Left colon (tissue), 2 donors: ENCODE data around the gene CLDN22. TPM values are rescaled to one million over a fixed set of nuclear protein-coding genes. Genes with fewer than 3 reads are reported as not detected.

Source experiments
- ATAC-seq: fragments of 200-7000 bp; cut with Tn5 transposase; one replicate; pipeline ENCODE4 v1.9.1; 2020; ENCODE audit warnings: mild to moderate bottlenecking, moderate library complexity
- DNase-seq, 2 donors: peaks; one replicate each; pipeline ENCODE4 v3.0.0-alpha.2; 2020
- intact Hi-C, 2 donors: fragments of 100-400 bp; cut with DNase I in 1 of 2; cut with micrococcal nuclease in 1 of 2; formaldehyde crosslinking; loops; one replicate each; pipeline versions ENCODE4 v1.11.2 to v1.14.0; 2022; cut with DNase I, micrococcal nuclease
- long read RNA-seq: library from polyadenylated mRNA; unstranded; transcript quantifications from one replicate; pipeline ENCODE4 v2.0.0, GENCODE V29; 2021
- total RNA-seq, 2 donors: library from RNA; stranded (reverse); fragmentation: NEBNext Ultra II Directional; extraction: Animal tissue kit (Norgen Biotek cat#: 25700); gene quantifications; one replicate each; pipeline ENCODE4 v1.2.1, GENCODE V29; 2021
- donor health status: DM: no; HTN: no; CAD: no.
- donor health status: DM: yes; HTN: yes; CAD: no.

The CLDN22 gene
- not detected for total RNA-seq
- long read RNA-seq, result 0 reads

DNA sequence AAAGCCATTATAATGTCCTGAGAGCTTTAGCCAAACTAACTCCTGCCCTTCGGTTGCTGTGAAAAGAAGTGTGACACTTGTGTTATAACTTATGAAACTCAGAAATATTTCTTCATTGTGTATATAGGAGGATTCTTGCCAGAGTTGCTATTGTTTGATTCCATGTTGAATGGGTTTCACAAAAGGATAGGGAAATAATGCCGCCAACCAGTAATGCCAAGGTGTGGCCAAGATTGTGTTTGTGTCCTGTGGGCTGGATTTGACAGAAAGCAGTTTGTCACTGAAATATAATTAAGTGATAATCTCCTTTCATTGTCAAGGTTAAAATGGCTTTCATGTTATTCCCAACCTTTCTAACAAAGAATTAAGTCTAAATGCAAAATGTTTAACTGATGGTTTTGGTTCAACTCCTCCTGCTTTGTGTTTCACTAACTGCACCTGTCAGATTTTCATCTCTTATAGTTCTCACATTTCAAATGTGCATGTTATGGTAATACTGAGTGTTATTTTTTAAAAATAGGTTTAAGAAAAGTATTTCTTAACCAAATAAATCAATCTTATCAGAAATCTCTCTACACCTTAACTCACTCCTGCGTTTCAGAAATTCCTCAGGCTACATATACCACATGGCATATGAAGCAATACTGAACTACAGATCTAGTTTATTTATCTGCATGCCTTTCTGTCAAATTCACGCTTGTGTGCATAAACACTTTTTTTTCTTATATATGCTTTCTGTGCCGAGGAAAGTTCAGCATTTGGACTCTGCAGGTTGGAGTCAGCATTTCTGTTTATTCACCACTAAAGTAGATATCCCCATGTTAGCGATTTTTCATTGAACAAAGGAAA lies at the start of gene CLDN22:
CLDN22 (minus strand) TSS at position 66 of the 849 bp plus-strand sequence; CDS start at position 8, 58 bp downstream.
- intact Hi-C loops, result no loop called here
- no peak for ATAC-seq

DNA sequence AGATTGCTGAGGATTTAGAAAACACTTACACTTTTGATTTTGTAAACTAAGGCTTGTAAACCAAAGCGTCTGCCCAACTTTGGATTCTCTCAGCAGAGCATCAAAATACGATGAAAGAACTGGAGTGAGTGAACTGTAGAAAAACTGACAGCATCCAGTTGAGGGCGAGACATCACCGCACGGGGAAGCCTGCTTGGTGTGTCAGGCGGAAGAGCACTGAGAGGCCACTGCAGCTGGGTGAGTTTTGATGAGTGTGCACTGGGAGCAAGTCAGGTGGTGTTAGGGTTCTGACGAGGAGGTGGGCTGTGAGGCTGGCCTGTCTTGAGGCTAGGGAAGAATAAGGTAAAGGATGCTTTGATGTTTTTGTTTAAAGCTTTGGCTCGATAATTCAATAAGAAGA lies 49.0 kb upstream of the CLDN22 start:
- intact Hi-C loops, result no loop called here
- no peak for ATAC-seq
- DNase-seq, result no peak

More for the DNA sequence above, at the start of gene CLDN22:
- DNase-seq, result no peak

DNA sequence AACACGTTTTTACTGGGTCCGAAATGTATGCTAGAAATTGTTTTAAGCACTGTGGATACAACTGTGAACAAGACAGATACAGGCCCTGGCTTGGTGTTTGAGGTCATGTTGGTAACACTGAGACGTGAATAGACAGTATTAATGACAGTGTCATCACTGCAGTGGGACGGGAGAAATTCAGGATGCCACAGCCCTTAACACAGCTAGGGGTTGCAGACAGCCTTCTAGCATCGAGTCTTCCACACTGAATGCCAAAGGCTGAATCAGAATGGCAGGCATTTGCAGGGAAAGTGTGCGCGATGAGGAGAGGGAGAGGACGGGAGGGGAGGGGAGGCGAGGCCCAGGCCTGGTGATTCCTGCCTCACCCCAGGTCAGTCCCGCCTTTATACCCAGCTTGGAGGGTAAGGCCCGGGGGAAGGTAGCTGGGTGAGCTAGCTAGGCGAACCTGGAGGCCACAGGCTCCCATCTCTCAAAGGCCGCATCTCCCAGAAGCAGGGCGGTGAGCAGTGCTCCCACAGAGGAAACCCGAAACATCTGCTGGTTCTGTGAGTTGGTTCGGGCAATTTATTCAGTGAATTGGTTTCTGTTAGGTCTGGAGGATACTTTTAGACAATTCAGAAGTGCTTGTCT lies 46.2 kb upstream of the CLDN22 start:
- ATAC-seq (no peak), DNase-seq (no peak)
- intact Hi-C loops, result no loop called here

DNA sequence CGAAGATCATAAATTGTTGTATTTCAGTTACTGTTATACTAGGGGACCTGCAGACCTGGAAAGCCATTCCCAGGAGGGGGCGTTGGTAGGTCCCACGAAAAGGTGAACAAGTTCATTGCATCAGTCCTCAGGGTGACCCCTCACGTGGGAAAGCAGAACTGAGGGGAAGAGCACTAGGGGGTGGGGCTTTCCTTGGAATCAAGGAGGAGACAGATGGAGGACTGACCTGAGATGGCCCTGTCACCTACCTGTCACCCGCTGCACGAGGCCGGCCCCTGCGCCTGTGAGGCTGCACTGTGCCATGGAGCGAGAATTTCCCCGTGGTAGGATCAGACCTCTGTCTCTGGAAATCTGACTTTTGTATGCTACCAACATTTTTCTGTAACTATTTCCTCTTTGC lies 43.9 kb upstream of the CLDN22 start:
- no peak for DNase-seq
- no peak for ATAC-seq
- intact Hi-C loops, result no loop called here

DNA sequence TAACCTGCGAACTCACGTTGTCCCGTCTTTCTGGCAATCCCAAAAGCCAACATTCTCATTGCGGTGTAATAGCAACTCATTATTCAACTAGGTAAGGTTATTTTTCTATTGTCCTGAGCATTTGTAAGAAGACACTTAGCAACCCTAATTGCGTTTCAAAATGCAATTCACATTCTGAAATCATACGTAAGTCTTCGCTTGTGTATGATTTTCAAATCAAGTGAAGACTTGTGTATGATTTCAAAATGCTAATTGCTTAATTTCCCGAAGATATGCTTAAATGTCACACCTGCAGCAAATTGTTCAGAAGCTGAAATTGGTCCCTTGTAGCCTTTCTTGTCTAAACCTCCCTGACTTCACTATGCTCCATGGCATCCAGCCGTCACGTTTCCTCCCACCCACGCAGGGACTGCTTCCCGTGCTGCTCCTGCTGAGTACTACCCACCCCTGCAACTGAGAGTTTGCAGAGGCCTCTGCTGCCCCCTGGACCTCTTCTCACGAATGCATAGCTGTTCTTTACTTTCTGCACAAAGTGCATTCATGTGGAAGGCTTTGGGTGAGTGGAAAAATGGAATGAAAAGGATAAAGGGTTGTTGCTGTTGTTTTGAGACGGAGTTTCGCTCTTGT lies 43.0 kb upstream of the CLDN22 start:
- intact Hi-C loops, result no loop called here
- ATAC-seq (no peak), DNase-seq (no peak)

DNA sequence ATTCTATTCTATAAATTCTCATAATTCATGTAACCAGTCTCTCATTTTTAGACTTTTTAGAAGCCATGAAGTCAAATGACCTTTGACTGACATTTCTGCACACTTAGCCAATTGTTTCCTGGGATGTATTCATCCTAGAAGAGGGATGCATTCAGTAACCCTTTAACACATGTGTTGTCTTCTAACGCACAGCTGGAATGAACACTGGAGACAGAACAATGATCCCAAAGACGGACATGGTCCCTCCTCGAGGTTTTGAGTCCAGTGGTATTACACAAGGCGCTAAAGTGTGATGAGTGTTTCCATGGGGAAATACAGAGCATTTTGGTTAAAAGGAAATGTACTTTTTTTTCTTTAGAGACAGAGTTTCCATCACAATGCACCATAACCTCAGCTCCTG lies 42.0 kb upstream of the CLDN22 start:
- no peak for ATAC-seq
- no peak for DNase-seq
- intact Hi-C loops, result no loop called here

DNA sequence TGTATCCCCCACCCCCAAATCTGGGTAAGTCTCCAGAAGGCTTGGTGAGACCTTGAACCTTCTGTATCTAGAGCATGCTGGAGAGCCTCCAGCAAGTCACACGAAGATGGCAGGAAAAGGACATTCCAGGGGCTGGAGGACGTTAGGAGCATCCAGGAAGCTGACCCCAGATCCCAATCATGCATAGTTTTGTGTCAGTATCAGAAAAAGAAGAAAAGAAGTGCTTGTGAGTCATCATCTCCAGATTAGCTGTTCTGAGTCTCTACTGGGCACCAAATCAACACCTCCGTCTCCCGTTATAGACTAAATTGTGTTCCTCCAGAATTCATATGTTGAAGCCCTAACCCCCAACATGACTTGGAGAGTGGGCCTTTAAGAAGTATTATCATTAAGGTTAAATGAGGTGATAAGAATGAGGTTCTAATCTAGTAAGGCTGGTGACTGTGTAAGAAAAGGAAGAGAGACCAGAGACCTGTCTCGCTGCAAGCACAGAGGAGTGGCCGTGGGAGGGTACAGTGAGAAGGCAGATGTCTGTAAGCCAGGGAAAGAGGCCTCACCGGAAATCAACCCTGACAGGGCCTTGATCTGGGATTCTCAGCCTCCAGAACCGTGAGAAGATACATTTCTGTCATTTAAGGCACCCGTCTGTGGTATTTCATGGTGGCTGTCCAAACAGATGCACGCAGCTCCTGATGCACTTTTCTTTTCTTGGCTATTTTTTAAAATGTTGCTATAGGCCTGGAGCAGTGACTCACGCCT lies 40.3 kb upstream of the CLDN22 start:
- ATAC-seq (no peak), DNase-seq (no peak)
- intact Hi-C loops, result no loop called here

DNA sequence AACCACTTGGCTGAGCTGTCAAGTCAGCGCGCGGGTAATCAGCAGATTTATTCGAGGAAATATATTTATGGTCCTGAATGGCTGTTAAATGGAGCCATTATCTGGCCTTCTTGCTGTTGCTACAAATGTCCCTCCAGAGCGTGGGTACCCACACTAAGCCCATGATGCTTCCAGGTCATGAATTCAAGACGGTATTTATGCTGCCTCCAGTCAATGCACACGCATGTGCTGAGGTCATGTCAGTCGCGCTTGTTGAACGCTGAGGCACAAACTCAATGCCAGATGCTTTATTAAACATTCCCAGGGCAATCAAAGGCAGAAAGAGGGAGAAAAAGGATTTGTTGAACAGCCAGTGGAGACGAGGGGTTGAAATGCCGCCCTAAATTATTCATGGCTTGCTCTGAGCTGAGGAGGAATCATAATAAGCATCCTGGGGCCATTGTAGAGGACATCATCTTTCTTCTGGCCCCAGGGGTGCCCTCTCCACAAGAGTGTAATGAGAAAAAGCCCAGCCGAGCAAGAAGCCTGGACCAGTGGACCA lies 38.2 kb upstream of the CLDN22 start:
- DNase-seq (no peak), ATAC-seq (no peak)
- intact Hi-C loops, result no loop called here

DNA sequence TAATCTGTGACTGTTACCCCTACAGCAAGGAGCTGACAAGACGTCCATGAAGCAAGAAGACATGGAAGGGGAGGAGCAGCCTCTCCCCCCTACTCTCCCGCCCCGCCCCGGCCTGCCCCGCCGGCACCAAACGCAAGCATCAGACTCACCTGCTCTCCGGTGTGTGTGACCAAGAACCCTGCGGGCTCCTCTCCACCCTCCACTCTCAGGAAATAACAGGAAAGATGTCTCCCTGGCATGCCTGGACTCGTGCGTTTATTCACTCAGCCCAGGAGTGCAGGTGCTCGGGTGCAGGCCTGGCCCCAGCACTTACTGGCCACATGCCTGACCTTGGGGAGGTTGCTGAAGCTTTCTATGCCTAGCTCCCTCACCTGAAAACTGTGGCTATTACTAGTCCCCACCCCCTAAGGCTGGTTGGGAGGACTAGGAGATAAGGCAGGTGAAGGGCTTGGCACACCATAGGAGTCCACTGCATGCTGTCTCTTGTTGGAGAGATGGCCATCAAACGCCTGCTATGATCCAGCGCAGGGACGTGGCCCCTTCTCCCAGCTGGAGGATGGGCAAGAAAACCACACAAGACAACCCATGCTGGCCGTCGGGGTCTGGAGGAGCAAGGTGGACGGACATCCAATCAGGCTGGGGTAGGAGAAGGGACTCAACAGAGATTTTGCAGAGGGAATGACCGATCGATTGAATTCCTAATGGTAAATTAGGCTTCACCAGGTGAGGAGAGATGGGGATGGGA lies 37.0 kb upstream of the CLDN22 start:
- DNase-seq (no peak), ATAC-seq (no peak)
- intact Hi-C loops, result no loop called here

DNA sequence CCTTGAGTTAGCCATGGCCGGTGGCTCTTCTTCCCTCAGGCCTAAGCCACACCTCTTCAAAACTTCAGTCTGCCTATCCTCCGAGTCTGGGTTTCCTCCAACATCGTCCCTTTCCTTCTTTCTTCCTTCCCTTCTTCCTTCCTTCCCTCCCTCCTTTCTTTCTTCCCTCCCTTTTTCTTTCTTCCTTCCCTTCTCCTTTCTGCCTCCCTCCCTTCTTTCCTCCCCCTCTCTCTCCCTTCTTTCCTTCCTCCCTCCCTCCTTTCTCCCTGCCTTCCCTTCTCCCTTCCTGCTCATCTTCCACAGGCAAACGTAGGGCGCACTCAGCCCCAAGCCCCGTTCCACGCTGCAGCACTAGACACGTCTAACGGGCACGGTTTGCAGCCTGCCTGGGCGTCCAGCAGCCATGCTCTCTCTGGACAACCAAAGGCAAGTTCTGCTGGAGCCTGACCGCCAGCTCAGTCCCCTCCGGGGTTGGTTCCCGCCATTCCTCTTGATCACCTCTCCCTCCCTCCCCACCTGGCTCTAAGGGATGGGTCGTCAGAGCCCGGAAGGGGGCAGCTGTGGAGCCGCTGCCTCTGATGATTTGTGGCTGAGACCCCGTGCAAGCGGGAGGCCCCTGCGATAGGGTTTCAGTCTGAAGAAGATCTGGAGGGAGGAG lies 36.2 kb upstream of the CLDN22 start:
- intact Hi-C loops, result no loop called here
- DNase-seq (no peak), ATAC-seq (no peak)

DNA sequence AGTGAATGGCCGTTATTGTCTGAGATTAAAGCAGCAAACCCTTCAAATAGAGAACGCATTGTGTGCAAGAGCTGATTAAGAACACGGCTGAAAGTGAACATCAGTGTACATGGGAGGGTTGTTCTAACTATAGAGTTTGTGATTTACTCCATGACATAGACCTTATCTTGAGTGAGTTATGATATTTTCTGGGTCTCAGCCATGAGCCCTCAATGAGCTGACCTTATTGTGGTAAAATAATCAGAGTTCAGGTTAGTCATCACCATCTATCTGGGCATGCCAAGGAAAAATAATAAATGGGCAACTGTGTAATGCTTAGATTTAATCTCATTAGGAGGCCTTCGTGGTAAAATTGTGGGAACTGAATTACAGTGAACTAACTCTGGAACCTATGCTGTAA lies 35.3 kb upstream of the CLDN22 start:
- no peak for DNase-seq
- intact Hi-C loops, result no loop called here
- no peak for ATAC-seq

DNA sequence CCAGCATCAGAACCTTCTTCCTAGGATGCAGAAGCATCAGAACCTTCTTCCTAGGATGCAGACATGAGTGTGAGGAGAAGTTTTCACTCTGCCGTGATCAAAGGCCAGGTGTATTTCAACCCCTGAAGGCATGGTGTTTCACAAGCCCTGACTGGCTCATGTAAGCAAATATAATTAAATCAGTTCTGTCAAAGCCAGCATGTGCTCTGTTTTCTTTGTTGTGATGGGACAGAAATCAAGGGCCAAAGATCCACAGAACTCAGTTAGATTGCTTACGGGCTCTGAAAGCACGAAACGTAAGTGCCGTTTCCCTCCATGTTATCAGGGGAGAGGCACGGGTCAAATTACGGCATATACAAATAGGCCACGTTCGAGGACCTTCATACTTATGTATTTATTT lies 34.1 kb upstream of the CLDN22 start:
- DNase-seq (no peak), ATAC-seq (peak; percentile 21)
- intact Hi-C loops, result no loop called here

DNA sequence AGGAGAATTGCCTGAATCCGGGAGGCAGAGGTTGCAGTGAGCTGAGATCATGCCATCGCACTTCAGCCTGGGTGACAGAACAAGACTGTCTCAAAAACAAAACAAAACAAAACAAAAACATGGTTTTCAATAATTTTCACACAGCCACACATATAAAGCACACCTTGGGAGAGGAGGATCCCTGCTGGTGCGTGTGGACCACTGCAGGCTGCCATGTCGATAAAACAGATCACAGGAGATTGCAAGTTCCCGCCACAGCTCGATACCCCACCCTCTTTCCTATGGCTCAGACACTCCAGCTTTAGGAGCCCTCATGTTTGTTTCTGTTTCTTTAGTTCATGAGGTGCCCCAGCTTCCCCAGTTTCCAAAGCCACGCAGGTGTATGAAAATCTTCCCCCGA lies 33.5 kb upstream of the CLDN22 start:
- intact Hi-C loops, result no loop called here
- no peak for DNase-seq
- ATAC-seq, result no peak

DNA sequence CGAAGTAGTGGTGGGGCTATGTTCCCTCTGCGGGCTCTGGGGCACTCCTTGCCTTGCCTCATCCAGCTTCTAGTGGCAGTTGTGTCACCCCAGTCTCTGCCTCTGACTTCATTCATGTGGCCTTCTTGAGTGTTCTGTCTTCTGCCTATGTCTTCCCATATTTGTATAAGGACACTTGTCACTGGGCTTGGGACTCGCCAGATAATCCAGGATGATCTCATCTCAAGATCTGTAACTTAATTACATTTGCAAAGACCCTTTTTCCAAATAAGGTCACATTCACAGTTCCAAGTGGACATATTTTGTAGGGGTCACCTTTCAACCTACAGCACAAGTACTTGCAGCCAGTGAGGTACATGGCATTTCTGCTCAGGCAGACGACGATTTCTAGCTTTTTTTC lies 32.5 kb upstream of the CLDN22 start:
- DNase-seq, result no peak
- ATAC-seq, result no peak
- intact Hi-C loops, result no loop called here

DNA sequence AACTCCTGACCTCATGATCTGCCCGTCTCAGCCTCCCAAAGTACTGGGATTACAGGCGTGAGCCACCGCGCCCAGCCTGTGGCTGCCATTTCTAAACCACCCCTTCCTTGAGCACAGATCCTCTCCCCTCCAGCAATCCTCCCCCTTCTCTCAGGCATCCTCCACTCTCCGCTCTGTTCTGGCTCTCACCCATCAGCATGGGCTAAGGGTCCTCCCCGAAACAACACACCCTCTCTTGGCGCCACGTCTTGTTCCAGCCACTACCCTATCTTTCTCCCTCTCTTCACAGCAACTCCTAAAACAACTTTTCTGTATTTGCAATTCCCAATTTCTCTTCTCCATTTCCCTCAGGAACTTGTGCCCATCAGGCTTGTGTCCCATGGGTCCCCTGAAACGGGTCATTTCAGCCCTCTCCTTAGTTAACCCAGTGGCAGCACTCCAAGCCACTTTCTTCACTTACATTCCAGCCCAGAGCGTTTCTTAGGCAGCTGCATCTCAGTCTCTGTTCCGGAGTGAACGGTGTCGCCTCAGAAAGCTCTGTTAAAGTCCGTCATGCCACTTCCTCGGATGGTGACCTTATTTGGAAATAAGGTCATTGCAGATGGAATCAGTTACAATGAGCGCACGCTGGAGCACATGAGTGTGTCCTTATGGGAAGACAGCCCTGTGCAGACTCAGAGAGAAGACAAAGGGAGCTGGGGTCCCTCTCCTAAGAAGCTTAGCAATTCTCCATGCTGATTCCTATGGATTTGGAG lies 30.4 kb upstream of the CLDN22 start:
- intact Hi-C loops, result no loop called here
- ATAC-seq, result no peak
- DNase-seq, result no peak

DNA sequence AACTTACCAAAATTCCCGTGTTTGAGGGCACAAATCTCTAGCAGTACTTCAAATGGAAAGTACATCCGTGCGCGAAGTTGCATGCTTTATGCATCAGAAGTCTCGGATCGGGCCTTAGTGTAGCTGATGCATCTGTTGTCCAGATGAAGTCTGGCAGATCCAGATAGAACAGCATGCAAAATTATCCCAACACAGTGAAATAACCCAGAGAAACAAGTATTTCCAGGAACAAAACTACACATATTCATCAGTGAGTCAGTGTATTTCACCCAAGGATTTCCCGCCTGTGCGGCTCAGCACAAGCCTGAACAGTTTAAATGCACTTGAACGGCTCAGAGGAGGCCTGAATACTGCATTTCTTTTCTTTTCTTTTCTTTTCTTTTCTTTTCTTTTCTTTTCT lies 29.6 kb upstream of the CLDN22 start:
- no peak for ATAC-seq
- no peak for DNase-seq
- intact Hi-C loops, result no loop called here
